PC-3 (cell line): Measurements from ENCODE around the gene SRPX2. TPM values are rescaled to one million over a fixed set of nuclear protein-coding genes. Genes with fewer than 3 reads are reported as not detected.

Experiments
- ATAC-seq: fragments of 200-7000 bp; cut with Tn5 transposase; 2 replicates; pipeline ENCODE4 v1.9.1; 2020; ENCODE audit warnings: mild to moderate bottlenecking, moderate library complexity
- BruUV-seq: library from RNA; stranded (reverse); fragments of 400-500 nt; replicated peaks from 2 replicates; lab custom pipeline; 2021; lab: Mats Ljungman, UMichigan
- CTCF ChIA-PET: fragments of 300-600 bp; sonication (Branson Sonifier 250); formaldehyde crosslinking; loops from one replicate; lab custom pipeline; 2022; ENCODE audit warnings: antibody characterized with exemption; lab: Charles Lee
- POLR2A ChIA-PET: fragments of 300-600 bp; sonication (Branson Sonifier 250); formaldehyde crosslinking; loops from one replicate; lab custom pipeline; 2022; ENCODE audit warnings: antibody characterized with exemption; ENCODE audit not compliant: unreplicated experiment; lab: Charles Lee
- DNase-seq: peaks from one replicate; pipeline ENCODE4 v3.0.0-alpha.2; 2015
- H2AFZ ChIP-seq: fragments of 300-600 bp; sonication (generic); 2 replicates; pipeline ENCODE4 v1.6.0; 2016; ENCODE audit warnings: antibody characterized with exemption, low read length
- H3F3A ChIP-seq: fragments of 300-600 bp; sonication (generic); one replicate; pipeline ENCODE4 v1.6.0; 2017; ENCODE audit warnings: antibody characterized with exemption, low read length, control low read depth, mild to moderate bottlenecking; ENCODE audit not compliant: unreplicated experiment
- H3K27ac ChIP-seq: fragments of 300-600 bp; sonication (generic); 2 replicates; pipeline ENCODE4 v1.5.1; 2016; ENCODE audit warnings: mild to moderate bottlenecking, low read length
- H3K27me3 ChIP-seq: fragments of 300-600 bp; sonication (generic); 2 replicates; pipeline ENCODE4 v1.6.1; 2016; ENCODE audit warnings: low read length, mixed read lengths
- H3K36me3 ChIP-seq: fragments of 300-600 bp; sonication (generic); 2 replicates; pipeline ENCODE4 v1.6.1; 2016; ENCODE audit warnings: low read depth, mixed run types, low read length, mixed read lengths
- H3K4me1 ChIP-seq: fragments of 300-600 bp; sonication (generic); 2 replicates; pipeline ENCODE4 v1.5.1; 2016; ENCODE audit warnings: low read length; ENCODE audit not compliant: insufficient read depth
- H3K4me2 ChIP-seq: fragments of 300-600 bp; sonication (generic); 2 replicates; pipeline ENCODE4 v1.6.0; 2016; ENCODE audit warnings: low read length
- H3K4me3 ChIP-seq: fragments of 300-600 bp; sonication (generic); 2 replicates; pipeline ENCODE4 v1.5.1; 2016; ENCODE audit warnings: mild to moderate bottlenecking, low read length, mixed read lengths
- H3K79me2 ChIP-seq: fragments of 300-600 bp; sonication (generic); 2 replicates; pipeline ENCODE4 v1.6.1; 2017; ENCODE audit warnings: low read length, mixed read lengths
- H3K9ac ChIP-seq: fragments of 300-600 bp; sonication (generic); 2 replicates; pipeline ENCODE4 v1.6.0; 2016; ENCODE audit warnings: mild to moderate bottlenecking, low read length
- H3K9me2 ChIP-seq: fragments of 300-600 bp; sonication (generic); replicated peaks from 2 replicates; pipeline ENCODE4 v1.6.1; 2016; ENCODE audit warnings: mixed run types, low read length, mixed read lengths
- H3K9me3 ChIP-seq: fragments of 300-600 bp; sonication (generic); 2 replicates; pipeline ENCODE4 v1.6.1; 2016; ENCODE audit warnings: low read length, mixed read lengths
- H4K20me1 ChIP-seq: fragments of 300-600 bp; sonication (generic); 2 replicates; pipeline ENCODE4 v1.6.1; 2016; ENCODE audit warnings: low read length, mixed read lengths
- CTCF ChIP-seq: fragments of 300-600 bp; sonication (generic); conservative IDR thresholded peaks from 2 replicates; pipeline ENCODE4 v1.5.1; 2017; ENCODE audit warnings: antibody characterized with exemption, low read depth, mild to moderate bottlenecking, low read length
- EZH2 ChIP-seq: fragments of 300-600 bp; sonication (generic); IDR thresholded peaks from one replicate; pipeline ENCODE4 v1.6.1; 2017; ENCODE audit warnings: antibody characterized with exemption, mild to moderate bottlenecking, low read length; ENCODE audit not compliant: unreplicated experiment
- EZH2phosphoT487 ChIP-seq: fragments of 300-600 bp; sonication (generic); IDR thresholded peaks from 2 replicates; pipeline ENCODE4 v1.6.1; 2018; ENCODE audit warnings: mild to moderate bottlenecking, antibody characterized with exemption, low read length, borderline replicate concordance
- intact Hi-C: fragments of 100-400 bp; cut with micrococcal nuclease; formaldehyde crosslinking; loops from 2 replicates; pipeline ENCODE4 v1.9.0; 2023
- total RNA-seq: library from RNA; depleted of rRNA; stranded (reverse); fragments of >200 nt; gene quantifications from 2 replicates; pipeline ENCODE4 v1.2.3, GENCODE V29; 2014

SRPX2 gene
- total RNA-seq, 1 experiment from 2014 or later, result 12.2 TPM

- Histone ChIP-seq H3K9ac (peak overlapping the region; percentile 69), H3K27ac (peak overlapping the region; percentile 99), H3K4me3 (peak overlapping the region; percentile 54), H3K4me2 (peak overlapping the region; percentile 88), H3F3A (peaks cover 7% of the 10 kb centered on the region), H3K9me2 (no peaks in the 10 kb centered on the region), H3K4me1 (peaks cover 68% of the 10 kb centered on the region), H3K79me2 (0 out of 2 replicates have a peak, but pooled peaks cover 5% of the 10 kb centered on the region), H3K9me3 (no peaks in the 10 kb centered on the region), H4K20me1 (no peaks in the 10 kb centered on the region), H3K27me3 (no peaks in the 10 kb centered on the region), H2AFZ (peak overlapping the region; percentile 74), H3K36me3 (no peaks in the 10 kb centered on the region)
- DNase-seq (peak; percentile 57), ATAC-seq (peak; percentile 33; the same call in 1 of the 2 replicates)
- ChIA-PET POLR2A (no interaction called here), CTCF (no interaction called here)
- no peak for TF ChIP-seq CTCF
- intact Hi-C loops, result no loop called here
- no TSS peak for BruUV-seq
These were observed 4.7 kb downstream of the SRPX2 start for GRCh38 chrX:100648458-100649417.

DNA sequence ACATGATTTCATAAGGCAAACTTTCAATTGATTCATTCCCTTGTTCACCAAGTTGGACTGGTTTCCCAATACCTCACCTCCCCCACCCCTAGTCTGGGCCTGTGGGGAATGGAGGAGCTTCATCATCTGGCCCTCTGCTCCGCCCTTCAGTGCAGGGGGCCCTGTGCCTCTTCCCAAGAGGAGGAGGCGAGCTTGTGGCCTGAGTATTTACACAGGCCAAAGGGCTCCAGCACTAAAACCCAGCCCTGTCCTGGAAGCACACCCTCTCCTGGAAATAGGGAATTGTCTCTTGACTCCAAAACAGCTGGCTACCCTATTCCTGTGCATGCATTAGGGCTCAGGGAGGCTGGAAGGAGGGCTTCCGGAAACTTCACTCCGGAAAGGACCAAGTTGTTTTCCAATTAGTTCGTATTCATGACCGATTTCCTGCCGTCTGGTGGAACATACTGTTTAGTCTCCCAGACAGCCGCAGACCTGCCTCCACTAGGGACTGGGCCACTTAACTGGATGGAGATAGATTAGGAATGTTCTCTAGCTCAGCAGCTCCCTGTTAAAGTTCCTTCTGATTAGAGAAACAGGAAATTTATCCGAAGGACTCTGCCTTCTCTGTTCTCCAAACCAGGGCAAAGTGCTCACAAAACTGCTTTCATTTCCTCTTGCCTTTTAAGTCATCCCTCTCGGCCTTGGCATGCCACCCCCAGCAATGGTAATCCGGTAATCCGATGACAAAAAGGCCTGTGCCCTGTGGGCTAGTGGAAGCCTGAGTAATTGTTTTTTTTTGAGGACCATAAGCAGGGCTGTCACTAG lies 5.8 kb downstream of the SRPX2 start:
- Histone ChIP-seq H3K27me3 (no peaks in the 10 kb centered on the region), H3K27ac (peak overlapping the region; percentile 99), H3K4me2 (peak overlapping the region; percentile 88), H3K4me1 (peaks cover 60% of the 10 kb centered on the region), H3K79me2 (0 out of 2 replicates have a peak, but pooled peaks cover 5% of the 10 kb centered on the region), H4K20me1 (no peaks in the 10 kb centered on the region), H3K4me3 (peak overlapping the region; percentile 54), H3F3A (peaks cover 7% of the 10 kb centered on the region), H3K9me3 (no peaks in the 10 kb centered on the region), H3K9me2 (no peaks in the 10 kb centered on the region), H3K9ac (peak overlapping the region; percentile 69), H3K36me3 (no peaks in the 10 kb centered on the region), H2AFZ (peak overlapping the region; percentile 74)
- ATAC-seq, result peak; percentile 62
- no TSS peak for BruUV-seq
- ChIA-PET CTCF (no interaction called here), POLR2A (no interaction called here)
- intact Hi-C loops, result no loop called here
- TF ChIP-seq CTCF (no peak), EZH2 (no peak), EZH2phosphoT487 (no peak)
- peak; percentile 87 for DNase-seq
